Measurements from ENCODE around the gene PIF1.

DNA sequence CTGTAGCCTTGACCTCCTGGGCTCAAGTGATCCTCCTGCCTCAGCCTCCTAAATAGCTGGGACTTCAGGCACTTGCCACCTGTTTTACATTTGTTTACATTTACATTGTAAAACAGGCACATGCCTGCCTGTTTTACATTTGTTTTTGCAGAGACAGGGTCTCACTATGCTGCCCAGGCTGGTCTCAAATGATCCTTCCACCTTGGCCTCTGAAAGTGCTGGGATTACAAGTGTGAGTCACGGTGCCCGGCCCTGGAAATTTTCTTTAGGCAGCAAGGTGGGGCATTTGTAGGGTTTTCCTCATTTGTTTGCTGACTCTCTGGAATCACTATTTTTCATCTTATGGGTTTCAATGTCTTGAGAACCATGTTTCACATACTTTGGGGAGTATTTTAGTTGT is 25.0 kb downstream of the PIF1 start:
- TF ChIP-seq, protein P1, sequence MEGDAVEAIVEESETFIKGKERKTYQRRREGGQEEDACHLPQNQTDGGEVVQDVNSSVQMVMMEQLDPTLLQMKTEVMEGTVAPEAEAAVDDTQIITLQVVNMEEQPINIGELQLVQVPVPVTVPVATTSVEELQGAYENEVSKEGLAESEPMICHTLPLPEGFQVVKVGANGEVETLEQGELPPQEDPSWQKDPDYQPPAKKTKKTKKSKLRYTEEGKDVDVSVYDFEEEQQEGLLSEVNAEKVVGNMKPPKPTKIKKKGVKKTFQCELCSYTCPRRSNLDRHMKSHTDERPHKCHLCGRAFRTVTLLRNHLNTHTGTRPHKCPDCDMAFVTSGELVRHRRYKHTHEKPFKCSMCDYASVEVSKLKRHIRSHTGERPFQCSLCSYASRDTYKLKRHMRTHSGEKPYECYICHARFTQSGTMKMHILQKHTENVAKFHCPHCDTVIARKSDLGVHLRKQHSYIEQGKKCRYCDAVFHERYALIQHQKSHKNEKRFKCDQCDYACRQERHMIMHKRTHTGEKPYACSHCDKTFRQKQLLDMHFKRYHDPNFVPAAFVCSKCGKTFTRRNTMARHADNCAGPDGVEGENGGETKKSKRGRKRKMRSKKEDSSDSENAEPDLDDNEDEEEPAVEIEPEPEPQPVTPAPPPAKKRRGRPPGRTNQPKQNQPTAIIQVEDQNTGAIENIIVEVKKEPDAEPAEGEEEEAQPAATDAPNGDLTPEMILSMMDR (IDR thresholded peaks at IDR 0.05) = no peak
- TF ChIP-seq POLR2AphosphoS5 (IDR thresholded peaks at IDR 0.05; ENCODE audit: insufficient read depth in 1 of 2, low read depth in 1 of 2) (no peak), POLR2A (IDR thresholded peaks at IDR 0.05) (no peak)

All from vagina (tissue), 2 donors.